Left renal pelvis (tissue), 4 donors: ENCODE results near the gene MIOS. TPM values are rescaled to one million over a fixed set of nuclear protein-coding genes. Genes with fewer than 3 reads are reported as not detected.
"Not testable (repeated sequence)": the region's sequence is repeated elsewhere in the genome, so short reads cannot be mapped to it uniquely, and the experiment has no call there.

ENCODE experiments used
- DNase-seq, 4 donors: peaks; one replicate each; pipeline ENCODE4 v3.0.0-alpha.2; 2013; ENCODE audit warnings: low read depth in 4 of 4, low spot score in 3 of 4
- polyA plus RNA-seq, 4 donors: library from polyadenylated mRNA; unstranded; fragments of 120-200 nt; gene quantifications; one replicate each; pipeline ENCODE4 v1.2.1, GENCODE V29; 2013; ENCODE audit not compliant: insufficient read length in 4 of 4

The MIOS gene
- polyA plus RNA-seq, 4 donors = 42.1 to 58.2 (median 46.3) TPM

DNA sequence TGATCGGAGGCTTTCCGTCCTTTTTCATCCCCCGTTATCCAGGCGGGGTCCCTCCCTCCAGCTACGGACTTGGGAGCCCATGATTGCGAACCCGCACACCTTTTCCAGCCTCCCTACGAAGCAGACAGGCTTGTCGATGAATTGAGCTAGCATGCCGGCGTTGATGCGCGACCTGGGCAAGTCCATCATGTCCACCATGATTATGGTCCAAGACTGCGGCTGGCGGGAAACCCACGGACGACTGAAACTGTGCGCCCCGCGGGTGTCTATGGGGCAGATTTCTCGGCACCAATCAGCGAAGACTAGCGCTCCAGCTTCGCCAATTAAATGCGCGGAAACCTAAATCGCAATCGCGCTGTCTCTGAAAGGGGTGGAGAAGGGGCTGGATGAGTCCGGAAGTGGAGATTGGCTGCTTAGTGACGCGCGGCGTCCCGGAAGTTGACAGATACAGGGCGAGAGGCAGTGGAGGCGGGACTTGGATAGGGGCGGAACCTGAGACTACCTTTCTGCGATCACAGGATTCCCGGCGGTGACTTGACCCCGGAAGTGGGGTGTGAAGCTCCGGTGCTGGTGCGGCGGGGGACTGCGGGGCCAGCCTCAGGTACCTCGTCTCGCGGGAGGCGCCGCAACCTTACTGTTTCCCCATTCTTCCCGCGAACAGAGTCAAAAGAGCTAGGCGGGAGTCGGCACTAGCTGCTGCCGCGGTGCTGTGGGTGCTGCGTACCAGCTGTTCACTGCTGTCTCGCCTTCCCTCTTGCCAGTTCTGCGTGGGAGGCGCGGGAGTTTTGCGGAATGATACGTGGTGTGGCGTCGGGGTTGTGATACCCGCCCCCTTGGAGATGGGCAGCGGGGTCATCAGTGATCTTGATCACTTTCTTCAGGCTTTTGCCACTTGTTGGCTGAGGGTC, 73.8 kb downstream of the MIOS start, which contains the start of gene UMAD1:
TSS of gene UMAD1 (plus strand) at position 532 of the 908 bp plus-strand sequence. CDS start 32,620 bp downstream, outside the sequence.
- peak; percentile 96 to 98 (median 98) for DNase-seq

DNA sequence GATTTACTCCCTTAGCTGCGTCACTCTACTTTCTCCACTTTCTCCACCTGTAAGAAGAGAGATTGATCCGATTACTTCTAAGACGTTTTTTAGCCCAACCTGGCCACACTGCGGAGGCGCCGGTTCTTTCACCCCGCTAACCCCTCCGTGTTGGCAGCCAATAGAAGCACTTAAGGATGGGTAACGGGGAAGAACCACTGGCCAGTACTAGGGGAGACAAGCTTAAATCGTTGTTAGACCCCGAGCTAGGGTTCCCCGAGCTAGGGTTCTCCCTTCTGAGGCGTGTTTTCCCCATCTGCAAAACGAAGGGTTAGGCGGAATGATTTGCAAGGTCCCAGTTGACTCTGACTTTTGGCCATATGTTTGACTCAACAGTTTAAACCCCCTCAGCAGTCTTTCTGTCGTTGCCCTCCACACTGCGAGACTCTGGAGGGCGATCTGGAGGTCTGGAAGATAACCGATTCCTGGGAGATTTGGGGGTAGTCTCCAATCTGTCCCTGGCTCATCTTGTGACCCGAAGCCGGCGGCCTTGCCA, 74.5 kb downstream of the MIOS start:
- no peak for DNase-seq

GRCh38 chr7:7642081-7642480, 75.4 kb downstream of the MIOS start:
- no peak for DNase-seq

DNA sequence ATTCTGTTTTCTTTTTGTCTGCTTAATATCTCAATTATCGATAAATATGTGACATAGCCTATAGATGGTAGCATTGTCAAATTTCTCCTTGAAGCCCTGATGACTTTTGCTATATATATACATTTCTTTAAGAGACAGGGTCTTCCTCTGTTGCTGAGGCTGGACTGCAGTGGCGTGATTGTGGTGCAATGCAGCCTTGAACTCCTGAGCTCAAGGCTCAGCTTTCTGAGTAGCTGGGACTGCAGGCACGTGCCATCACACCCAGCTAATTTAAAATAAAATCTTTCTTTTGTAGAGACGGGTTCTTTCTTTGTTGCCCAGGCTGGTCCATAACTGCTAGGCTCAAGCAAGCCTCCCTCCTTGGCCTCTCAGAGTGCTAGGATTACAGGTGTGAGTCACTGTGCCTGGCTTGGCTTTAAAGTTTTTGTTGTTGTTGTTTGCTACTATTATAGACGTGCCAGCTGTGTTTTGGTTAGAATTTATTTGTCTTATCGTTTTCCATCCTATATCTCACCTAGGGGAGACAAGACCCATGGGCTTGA, 80.9 kb downstream of the MIOS start:
- no peak for DNase-seq

GRCh38 chr7:7650682-7651206, 84.1 kb downstream of the MIOS start:
- no peak for DNase-seq

GRCh38 chr7:7651479-7651878, 84.8 kb downstream of the MIOS start:
- no peak for DNase-seq

- DNase-seq = no peak
These were observed 86.3 kb downstream of the MIOS start for GRCh38 chr7:7652798-7653540.

GRCh38 chr7:7653593-7654187, 87.0 kb downstream of the MIOS start:
- no peak for DNase-seq

- DNase-seq = no peak
These were observed 88.5 kb downstream of the MIOS start for GRCh38 chr7:7654964-7655715.

DNA sequence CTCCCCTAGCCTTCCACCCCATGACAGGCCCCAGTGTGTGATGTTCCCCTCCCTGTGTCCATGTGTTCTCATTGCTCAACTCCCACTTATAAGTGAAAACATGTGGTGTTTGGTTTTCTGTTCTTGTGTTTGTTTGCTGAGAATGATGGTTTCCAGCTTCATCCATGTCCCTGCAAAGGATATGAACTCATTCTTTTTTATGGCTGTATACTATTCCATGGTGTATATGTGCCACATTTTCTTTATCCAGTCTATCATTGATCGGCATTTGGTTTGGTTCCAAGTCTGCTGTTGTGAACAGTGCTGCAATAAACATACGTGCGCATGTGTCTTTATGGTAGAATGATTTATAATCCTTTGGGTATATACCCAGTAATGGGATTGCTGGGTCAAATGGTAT, 89.8 kb downstream of the MIOS start:
- DNase-seq = not testable (repeated sequence)

Other genes starting within 250 kb of the MIOS start
- 10 to 100 TPM; 10.9 to 68.9 (median 14.0) TPM for gene COL28A1, start 31.0 kb upstream of the MIOS start, polyA plus RNA-seq
- 10 to 100 TPM; 15.3 to 22.2 (median 19.4) TPM for gene UMAD1, start 73.9 kb downstream of the MIOS start, polyA plus RNA-seq
- 10 to 100 TPM; 37.1 to 77.5 (median 61.0) TPM for gene RPA3, start 151.7 kb downstream of the MIOS start, polyA plus RNA-seq